ENCODE data around the gene IL12RB2.

DNA sequence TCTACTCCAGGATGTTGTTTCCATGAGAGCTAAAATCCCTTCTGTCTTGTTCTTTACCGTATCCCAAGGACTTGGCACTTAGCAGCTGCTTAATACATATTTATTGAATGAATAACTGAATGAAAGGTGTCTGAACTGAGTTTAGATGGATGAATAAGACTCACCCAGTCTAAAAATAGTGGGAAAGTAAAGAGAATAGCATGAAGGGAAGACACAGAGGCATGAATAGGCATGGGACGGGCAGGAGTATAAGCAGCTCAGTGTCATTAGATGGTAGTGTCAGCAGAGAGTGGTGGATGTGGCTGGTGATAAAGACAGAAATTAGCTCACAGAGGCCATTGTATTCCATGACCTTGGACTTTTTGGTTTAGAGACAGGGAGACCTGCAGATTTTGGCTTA lies 9.2 kb downstream of the IL12RB2 start:
- TF ChIP-seq GATA2 (IDR thresholded peaks at IDR 0.05; ENCODE audit: low read depth, low read length) (no peak), GATA3 (IDR thresholded peaks at IDR 0.05; ENCODE audit: low read depth, low read length) (no peak)
